K562 (cell line): Measurements from ENCODE around the gene RASSF1. TPM values are rescaled to one million over a fixed set of nuclear protein-coding genes. Genes with fewer than 3 reads are reported as not detected.

Source experiments
- ATAC-seq: fragments of 200-7000 bp; cut with Tn5 transposase; 3 replicates; pipeline ENCODE4 v1.9.1; 2020; ENCODE audit warnings: moderate library complexity
- BruUV-seq: library from RNA; stranded (reverse); fragments of 400-500 nt; replicated peaks from 2 replicates; lab custom pipeline; 2021; lab: Mats Ljungman, UMichigan
- CTCF ChIA-PET: fragments of 300-600 bp; formaldehyde crosslinking; extraction: SDS; loops from one replicate; lab custom pipeline; 2021; ENCODE audit warnings: low intra/inter-chr PET ratio; lab: Yijun Ruan, JAX
- POLR2A ChIA-PET: fragments of 300-600, 350-650 bp; sonication (Branson Sonifier 250); formaldehyde crosslinking; extraction: SDS; loops from one replicate; lab custom pipeline; 2021; ENCODE audit warnings: antibody characterized with exemption, inconsistent platforms; lab: Yijun Ruan, JAX
- DNase-seq, 4 experiments: peaks; one replicate each; pipeline versions ENCODE4 v3.0.0 to v3.0.0-alpha.2; 2011 to 2018; ENCODE audit warnings: low spot score in 3 of 4, mixed read lengths in 3 of 4; ENCODE audit errors: extremely low read depth in 1 of 4
- FAIRE-seq: peaks from 2 replicates; lab custom pipeline; 2011; peaks lifted over from hg19 to GRCh38; lab: Jason Lieb, UNC
- H2AFZ ChIP-seq: 2 replicates; pipeline ENCODE4 v1.6.0; 2011; ENCODE audit warnings: low read depth, low read length, control low read depth, inconsistent platforms
- H3K27ac ChIP-seq: fragments of 200-600 bp; 3 replicates; pipeline ENCODE4 v1.8.0; 2011; ENCODE audit warnings: low read depth, mild to moderate bottlenecking, control low read depth, inconsistent platforms, low read length, moderate library complexity, mixed read lengths; ENCODE audit errors: extremely low read depth
- H3K27me3 ChIP-seq, 2 experiments: fragments of 300-600 bp in 1 of 2; 2 replicates in 1 of 2; 3 replicates in 1 of 2; pipeline versions ENCODE4 v1.6.0 to v1.8.0; 2011; ENCODE audit warnings: inconsistent platforms in 2 of 2, low read length in 2 of 2, mild to moderate bottlenecking in 1 of 2, mixed read lengths in 1 of 2, moderate library complexity in 1 of 2; ENCODE audit not compliant: control insufficient read depth in 2 of 2, insufficient read depth in 2 of 2
- H3K36me3 ChIP-seq: fragments of 300-600 bp; 3 replicates; pipeline ENCODE4 v1.8.0; 2011; ENCODE audit warnings: mild to moderate bottlenecking, low read length, inconsistent platforms; ENCODE audit not compliant: control insufficient read depth, insufficient read depth
- H3K4me1 ChIP-seq, 2 experiments: fragments of 200-600 bp in 1 of 2; replicated peaks in 1 of 2; 2 replicates in 1 of 2; 3 replicates in 1 of 2; pipeline versions ENCODE4 v1.5.1 to v1.8.0; 2011; ENCODE audit warnings: inconsistent platforms in 2 of 2, low read length in 2 of 2, mild to moderate bottlenecking in 1 of 2, mixed read lengths in 1 of 2, moderate library complexity in 1 of 2; ENCODE audit not compliant: control insufficient read depth in 2 of 2, insufficient read depth in 2 of 2
- H3K4me2 ChIP-seq: 2 replicates; pipeline ENCODE4 v1.6.1; 2011; ENCODE audit warnings: low read length, control low read depth, inconsistent platforms, mixed read lengths; ENCODE audit not compliant: insufficient read depth
- H3K4me3 ChIP-seq: fragments of 200-600 bp; sonication (generic), shearing (Covaris generic); 2 replicates; pipeline ENCODE4 v1.5.1; 2016; ENCODE audit warnings: control low read depth, inconsistent platforms
- H3K79me2 ChIP-seq: fragments of 200-600 bp; 3 replicates; pipeline ENCODE4 v1.8.0; 2011; ENCODE audit warnings: low read length, inconsistent platforms; ENCODE audit not compliant: control insufficient read depth, insufficient read depth
- H3K9ac ChIP-seq, 2 experiments: 2 replicates each; pipeline versions ENCODE4 v1.6.0 to v1.6.1; 2011; ENCODE audit warnings: low read depth in 2 of 2, low read length in 2 of 2, control low read depth in 1 of 2, inconsistent platforms in 1 of 2, mild to moderate bottlenecking in 1 of 2, mixed read lengths in 1 of 2; ENCODE audit not compliant: insufficient read depth in 1 of 2
- H3K9me1 ChIP-seq: one replicate; pipeline ENCODE4 v1.6.0; 2011; ENCODE audit warnings: inconsistent platforms, mild to moderate bottlenecking, low read length, moderate library complexity; ENCODE audit not compliant: control insufficient read depth, insufficient read depth
- H3K9me3 ChIP-seq: replicated peaks from 2 replicates; pipeline ENCODE4 v1.5.1; 2011; ENCODE audit warnings: low read depth, low read length, inconsistent platforms; ENCODE audit not compliant: control insufficient read depth, insufficient read depth
- H4K20me1 ChIP-seq: replicated peaks from 2 replicates; pipeline ENCODE4 v1.6.1; 2011; ENCODE audit warnings: low read length, inconsistent platforms, mixed read lengths; ENCODE audit not compliant: control insufficient read depth, insufficient read depth
- ZKSCAN1 ChIP-seq: fragments of 150-350 bp; IDR thresholded peaks from 2 replicates; pipeline ENCODE4 v1.6.1; 2016; ENCODE audit warnings: low read depth, low read length
- ZNF785 ChIP-seq: fragments of 250-450 bp; sonication (Bioruptor Pico); IDR thresholded peaks from 2 replicates; pipeline ENCODE4 v1.4.0; 2020; ENCODE audit warnings: mild to moderate bottlenecking
- WGBS: fragments of 100-300 bp; shearing (Covaris generic); methylation state at CpG from one replicate; pipeline ENCODE4 v1.1.6; 2016; ENCODE audit warnings: low coverage, mixed read lengths; ENCODE audit not compliant: insufficient coverage; ENCODE audit errors: missing lambda C conversion rate; 5-methylcytosine and 5-hydroxymethylcytosine counted together
- in situ Hi-C: fragments of 300-500 bp; cut with MboI; formaldehyde crosslinking; loops from 4 replicates; pipeline ENCODE4 v1.15.0; 2018; ENCODE audit warnings: inconsistent platforms, mixed read lengths
- intact Hi-C: fragments of 100-400 bp; cut with micrococcal nuclease; formaldehyde crosslinking; loops from 2 replicates; pipeline ENCODE4 v1.14.2; 2022
- polyA plus RNA-seq, 8 experiments: library from polyadenylated mRNA; depleted of rRNA in 4 of 8; stranded (reverse) in 5 of 8; unstranded in 3 of 8; fragments of >200 nt; fragmentation: Nextera tagmentation in 2 of 8; fragmentation: Illumina TruSeq in 1 of 8; extraction: Ambion mirVana in 2 of 8; extraction: Trizol in 1 of 8; gene quantifications; 2 replicates each; pipeline versions ENCODE4 v1.2.1 to v1.2.3, GENCODE V29; 2011 to 2014; ENCODE audit warnings: inconsistent platforms in 1 of 8, missing spikeins in 1 of 8
- total RNA-seq, 7 experiments: library from RNA; depleted of rRNA in 6 of 7; stranded (reverse); fragments of >200 nt in 6 of 7; fragmentation: Illumina TruSeq in 2 of 7; extraction: Trizol in 2 of 7; gene quantifications; 2 replicates each; pipeline versions ENCODE4 v1.2.1 to v1.2.3, GENCODE V29; 2011 to 2021; ENCODE audit warnings: low replicate concordance in 1 of 7

RASSF1 gene
- total and polyA plus RNA-seq, 9 of the 15 experiments (the other 6 are each of a cell fraction or from before 2014, with no cell fraction given), result 3.6 to 57.1 (median 24.6) TPM

- no TSS peak for BruUV-seq
- Histone ChIP-seq H3K79me2 (peaks cover 47% of the 10 kb centered on the region), H3K9ac (peak overlapping the region in 1 of 2 experiments; percentile 35; a peak in 2 of 4 replicates), H3K36me3 (peaks cover 17% of the 10 kb centered on the region; the same call in 2 of the 3 replicates), H3K27ac (no peak overlapping the region), H4K20me1 (no peaks in the 10 kb centered on the region), H3K4me3 (no peak overlapping the region), H3K4me1 (peaks cover 23 to 73% of the 10 kb centered on the region in 2 experiments; a peak in 4 of 5 replicates), H3K4me2 (no peak overlapping the region), H2AFZ (no peak overlapping the region), H3K27me3 (no peaks in the 10 kb centered on the region), H3K9me1 (no peaks in the 10 kb centered on the region), H3K9me3 (no peaks in the 10 kb centered on the region)
- ATAC-seq (no peak), FAIRE-seq (no peak), DNase-seq (no peak)
- intact Hi-C loops, result no loop called here
- WGBS, result 86% methylated on average over 7 of the region's 8 CpGs
- POLR2A ChIA-PET, result no interaction called here
- peak; percentile 70; the same call in 1 of the 2 replicates for TF ChIP-seq ZKSCAN1
- no peak for TF ChIP-seq ZNF785 (CRISPR knock-in tag)
- in situ Hi-C loops, result no loop called here
- CTCF ChIA-PET, result no interaction called here
These were observed 44.8 kb downstream of the RASSF1 start for GRCh38 chr3:50295553-50296431.
